ENCODE measurements around the gene GIT1. TPM values are rescaled to one million over a fixed set of nuclear protein-coding genes. Genes with fewer than 3 reads are reported as not detected.

The GIT1 gene
- total and polyA plus RNA-seq, 2 of the 13 experiments (the other 11 are each of a cell fraction or from before 2014, with no cell fraction given) = 14.2 to 30.8 TPM

DNA sequence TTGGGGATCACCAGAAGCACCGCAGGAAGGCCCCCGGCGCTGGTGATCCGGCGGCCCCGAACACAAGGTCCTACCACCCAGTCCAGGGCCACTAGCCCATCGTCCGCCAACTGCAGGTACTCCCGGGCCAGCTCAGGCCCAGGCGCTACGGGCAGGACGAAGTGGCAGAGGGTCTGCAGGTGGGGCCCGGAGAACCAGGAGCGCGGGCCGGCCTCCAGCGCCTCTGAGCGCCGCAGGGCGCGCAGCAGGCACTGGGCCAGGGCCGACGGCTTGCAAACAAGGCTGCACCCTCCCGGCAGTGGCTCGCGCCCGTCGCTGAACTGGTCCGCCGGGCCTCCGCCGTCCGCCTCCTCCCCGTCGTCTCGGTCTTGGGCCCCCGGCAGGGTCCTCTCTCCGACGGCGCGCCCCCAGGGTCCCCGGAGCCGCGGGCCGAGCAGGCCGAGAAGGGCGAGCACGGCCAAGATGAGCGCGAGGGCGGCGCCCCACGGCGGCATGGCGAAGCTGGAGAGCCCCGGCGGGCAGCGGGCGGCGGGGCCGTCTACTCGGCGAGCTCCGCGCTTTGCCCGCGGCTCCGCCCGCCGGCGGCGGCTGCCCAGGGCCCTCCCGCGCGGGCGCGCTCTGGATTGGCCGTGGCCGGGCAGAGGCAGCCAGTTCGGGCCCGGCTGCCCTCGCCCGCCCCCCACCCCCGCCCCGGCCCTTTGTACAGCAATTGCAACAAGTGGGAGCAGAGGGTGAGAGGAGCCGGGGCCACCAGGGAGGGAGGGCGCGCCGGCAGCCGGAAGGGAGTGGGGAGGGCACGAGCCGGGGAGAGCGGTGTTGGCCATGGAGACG, 22.8 kb downstream of the GIT1 start, which contains the start of gene ABHD15 (continued):
- TF ChIP-seq, protein P1, sequence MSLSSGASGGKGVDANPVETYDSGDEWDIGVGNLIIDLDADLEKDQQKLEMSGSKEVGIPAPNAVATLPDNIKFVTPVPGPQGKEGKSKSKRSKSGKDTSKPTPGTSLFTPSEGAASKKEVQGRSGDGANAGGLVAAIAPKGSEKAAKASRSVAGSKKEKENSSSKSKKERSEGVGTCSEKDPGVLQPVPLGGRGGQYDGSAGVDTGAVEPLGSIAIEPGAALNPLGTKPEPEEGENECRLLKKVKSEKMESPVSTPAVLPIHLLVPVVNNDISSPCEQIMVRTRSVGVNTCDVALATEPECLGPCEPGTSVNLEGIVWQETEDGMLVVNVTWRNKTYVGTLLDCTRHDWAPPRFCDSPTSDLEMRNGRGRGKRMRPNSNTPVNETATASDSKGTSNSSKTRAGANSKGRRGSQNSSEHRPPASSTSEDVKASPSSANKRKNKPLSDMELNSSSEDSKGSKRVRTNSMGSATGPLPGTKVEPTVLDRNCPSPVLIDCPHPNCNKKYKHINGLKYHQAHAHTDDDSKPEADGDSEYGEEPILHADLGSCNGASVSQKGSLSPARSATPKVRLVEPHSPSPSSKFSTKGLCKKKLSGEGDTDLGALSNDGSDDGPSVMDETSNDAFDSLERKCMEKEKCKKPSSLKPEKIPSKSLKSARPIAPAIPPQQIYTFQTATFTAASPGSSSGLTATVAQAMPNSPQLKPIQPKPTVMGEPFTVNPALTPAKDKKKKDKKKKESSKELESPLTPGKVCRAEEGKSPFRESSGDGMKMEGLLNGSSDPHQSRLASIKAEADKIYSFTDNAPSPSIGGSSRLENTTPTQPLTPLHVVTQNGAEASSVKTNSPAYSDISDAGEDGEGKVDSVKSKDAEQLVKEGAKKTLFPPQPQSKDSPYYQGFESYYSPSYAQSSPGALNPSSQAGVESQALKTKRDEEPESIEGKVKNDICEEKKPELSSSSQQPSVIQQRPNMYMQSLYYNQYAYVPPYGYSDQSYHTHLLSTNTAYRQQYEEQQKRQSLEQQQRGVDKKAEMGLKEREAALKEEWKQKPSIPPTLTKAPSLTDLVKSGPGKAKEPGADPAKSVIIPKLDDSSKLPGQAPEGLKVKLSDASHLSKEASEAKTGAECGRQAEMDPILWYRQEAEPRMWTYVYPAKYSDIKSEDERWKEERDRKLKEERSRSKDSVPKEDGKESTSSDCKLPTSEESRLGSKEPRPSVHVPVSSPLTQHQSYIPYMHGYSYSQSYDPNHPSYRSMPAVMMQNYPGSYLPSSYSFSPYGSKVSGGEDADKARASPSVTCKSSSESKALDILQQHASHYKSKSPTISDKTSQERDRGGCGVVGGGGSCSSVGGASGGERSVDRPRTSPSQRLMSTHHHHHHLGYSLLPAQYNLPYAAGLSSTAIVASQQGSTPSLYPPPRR (CRISPR knock-in tag; IDR thresholded peaks at IDR 0.05; ENCODE audit: borderline replicate concordance) = no peak; the same call in 1 of the 2 replicates
- TF ChIP-seq, protein P2, sequence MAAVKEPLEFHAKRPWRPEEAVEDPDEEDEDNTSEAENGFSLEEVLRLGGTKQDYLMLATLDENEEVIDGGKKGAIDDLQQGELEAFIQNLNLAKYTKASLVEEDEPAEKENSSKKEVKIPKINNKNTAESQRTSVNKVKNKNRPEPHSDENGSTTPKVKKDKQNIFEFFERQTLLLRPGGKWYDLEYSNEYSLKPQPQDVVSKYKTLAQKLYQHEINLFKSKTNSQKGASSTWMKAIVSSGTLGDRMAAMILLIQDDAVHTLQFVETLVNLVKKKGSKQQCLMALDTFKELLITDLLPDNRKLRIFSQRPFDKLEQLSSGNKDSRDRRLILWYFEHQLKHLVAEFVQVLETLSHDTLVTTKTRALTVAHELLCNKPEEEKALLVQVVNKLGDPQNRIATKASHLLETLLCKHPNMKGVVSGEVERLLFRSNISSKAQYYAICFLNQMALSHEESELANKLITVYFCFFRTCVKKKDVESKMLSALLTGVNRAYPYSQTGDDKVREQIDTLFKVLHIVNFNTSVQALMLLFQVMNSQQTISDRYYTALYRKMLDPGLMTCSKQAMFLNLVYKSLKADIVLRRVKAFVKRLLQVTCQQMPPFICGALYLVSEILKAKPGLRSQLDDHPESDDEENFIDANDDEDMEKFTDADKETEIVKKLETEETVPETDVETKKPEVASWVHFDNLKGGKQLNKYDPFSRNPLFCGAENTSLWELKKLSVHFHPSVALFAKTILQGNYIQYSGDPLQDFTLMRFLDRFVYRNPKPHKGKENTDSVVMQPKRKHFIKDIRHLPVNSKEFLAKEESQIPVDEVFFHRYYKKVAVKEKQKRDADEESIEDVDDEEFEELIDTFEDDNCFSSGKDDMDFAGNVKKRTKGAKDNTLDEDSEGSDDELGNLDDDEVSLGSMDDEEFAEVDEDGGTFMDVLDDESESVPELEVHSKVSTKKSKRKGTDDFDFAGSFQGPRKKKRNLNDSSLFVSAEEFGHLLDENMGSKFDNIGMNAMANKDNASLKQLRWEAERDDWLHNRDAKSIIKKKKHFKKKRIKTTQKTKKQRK (IDR thresholded peaks at IDR 0.05; ENCODE audit: low read length) = no peak
- TF ChIP-seq STAT5B (CRISPR knock-in tag; IDR thresholded peaks at IDR 0.05) (no peak), CBX5 (CRISPR knock-in tag; IDR thresholded peaks at IDR 0.05; ENCODE audit: borderline replicate concordance) (no peak), TMF1 (CRISPR knock-in tag; IDR thresholded peaks at IDR 0.05; ENCODE audit: low read depth) (0 out of 2 replicates have a peak, but pooled peaks have one; percentile 65), ZBTB40 (IDR thresholded peaks at IDR 0.05) (no peak), ZBTB40 (CRISPR knock-in tag; IDR thresholded peaks at IDR 0.05) (no peak), NFYC (CRISPR knock-in tag; IDR thresholded peaks at IDR 0.05) (no peak)
- TF ChIP-seq, protein P3, sequence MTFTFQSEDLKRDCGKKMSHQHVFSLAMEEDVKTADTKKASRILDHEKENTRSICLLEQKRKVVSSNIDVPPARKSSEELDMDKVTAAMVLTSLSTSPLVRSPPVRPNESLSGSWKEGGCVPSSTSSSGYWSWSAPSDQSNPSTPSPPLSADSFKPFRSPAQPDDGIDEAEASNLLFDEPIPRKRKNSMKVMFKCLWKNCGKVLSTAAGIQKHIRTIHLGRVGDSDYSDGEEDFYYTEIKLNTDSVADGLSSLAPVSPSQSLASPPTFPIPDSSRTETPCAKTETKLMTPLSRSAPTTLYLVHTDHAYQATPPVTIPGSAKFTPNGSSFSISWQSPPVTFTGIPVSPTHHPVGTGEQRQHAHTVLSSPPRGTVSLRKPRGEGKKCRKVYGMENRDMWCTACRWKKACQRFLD (CRISPR knock-in tag; IDR thresholded peaks at IDR 0.05; ENCODE audit: borderline replicate concordance) = no peak
